HCT116 (cell line): ENCODE data around the gene THBD. TPM values are rescaled to one million over a fixed set of nuclear protein-coding genes. Genes with fewer than 3 reads are reported as not detected.

ENCODE experiments used
- ATAC-seq: fragments of 200-7000 bp; cut with Tn5 transposase; 2 replicates; pipeline ENCODE4 v1.9.1; 2020; ENCODE audit warnings: mild to moderate bottlenecking, moderate library complexity
- BruUV-seq: library from RNA; stranded (reverse); fragments of 400-500 nt; replicated peaks from 2 replicates; lab custom pipeline; 2021; lab: Mats Ljungman, UMichigan
- CTCF ChIA-PET: fragments of 300-600 bp; sonication (Branson Sonifier 250); formaldehyde crosslinking; loops from one replicate; lab custom pipeline; 2021; ENCODE audit warnings: antibody characterized with exemption; lab: Charles Lee
- POLR2A ChIA-PET: fragments of 300-600, 350-600 bp; sonication (Branson Sonifier 250); formaldehyde crosslinking; loops from one replicate; lab custom pipeline; 2021; ENCODE audit warnings: antibody characterized with exemption; lab: Charles Lee
- RAD21 ChIA-PET, 2 experiments: fragments of 300-600 bp; sonication (Branson Sonifier 250); formaldehyde crosslinking; loops; one replicate each; lab custom pipeline; 2023; ENCODE audit warnings: low total read pairs in 2 of 2; ENCODE audit not compliant: uncharacterized antibody in 2 of 2, unreplicated experiment in 2 of 2, low non-redundant PET in 1 of 2; lab: Charles Lee
- DNase-seq: peaks from one replicate; pipeline ENCODE4 v3.0.0-alpha.2; 2010; ENCODE audit warnings: low read depth, low spot score
- H2AFZ ChIP-seq: fragments of 200-600 bp; shearing (Covaris generic), sonication (generic); 2 replicates; pipeline ENCODE4 v1.6.1; 2017; ENCODE audit warnings: low read depth, mixed run types, mixed read lengths, antibody characterized with exemption, low read length; ENCODE audit not compliant: poor library complexity, severe bottlenecking
- H3K27ac ChIP-seq: 2 replicates; pipeline ENCODE4 v1.5.1; 2012; ENCODE audit warnings: low read depth, low read length
- H3K27me3 ChIP-seq: fragments of 200-600 bp; sonication (generic); 2 replicates; pipeline ENCODE4 v1.6.1; 2016; ENCODE audit warnings: mixed run types, low read length, mixed read lengths; ENCODE audit not compliant: insufficient read depth
- H3K36me3 ChIP-seq, 2 experiments: fragments of 200-500 bp in 1 of 2; fragments of 200-600 bp in 1 of 2; sonication (Bioruptor generic) in 1 of 2; sonication (generic) in 1 of 2; 2 replicates each; pipeline versions ENCODE4 v1.5.1 to v1.6.1; 2014 to 2016; ENCODE audit warnings: low read length in 2 of 2, inconsistent platforms in 1 of 2, mixed read lengths in 1 of 2, mixed run types in 1 of 2; ENCODE audit not compliant: insufficient read depth in 2 of 2, control insufficient read depth in 1 of 2
- H3K4me1 ChIP-seq, 2 experiments: fragments of 200-600 bp in 1 of 2; sonication (generic) in 1 of 2; 2 replicates each; pipeline versions ENCODE4 v1.5.1 to v1.6.1; 2012 to 2017; ENCODE audit warnings: low read length in 2 of 2, inconsistent platforms in 1 of 2, mild to moderate bottlenecking in 1 of 2, mixed read lengths in 1 of 2, mixed run types in 1 of 2, moderate library complexity in 1 of 2; ENCODE audit not compliant: insufficient read depth in 2 of 2, control insufficient read depth in 1 of 2
- H3K4me2 ChIP-seq: fragments of 200-600 bp; sonication (generic); 2 replicates; pipeline ENCODE4 v1.6.1; 2017; ENCODE audit warnings: mixed run types, low read length, mixed read lengths
- H3K4me3 ChIP-seq, 2 experiments: fragments of 200-600 bp in 1 of 2; sonication (generic) in 1 of 2; replicated peaks in 1 of 2; 2 replicates each; pipeline ENCODE4 v1.5.1; 2011 to 2016; ENCODE audit warnings: low read length in 2 of 2, control low read depth in 1 of 2, low read depth in 1 of 2, mild to moderate bottlenecking in 1 of 2, mixed read lengths in 1 of 2, mixed run types in 1 of 2
- H3K79me2 ChIP-seq: fragments of 200-600 bp; sonication (generic); 2 replicates; pipeline ENCODE4 v1.6.1; 2017; ENCODE audit warnings: mild to moderate bottlenecking, mixed run types, low read length, moderate library complexity, mixed read lengths; ENCODE audit not compliant: insufficient read depth
- H3K9ac ChIP-seq: fragments of 200-600 bp; sonication (generic); 2 replicates; pipeline ENCODE4 v1.6.1; 2016; ENCODE audit warnings: low read length, mixed read lengths
- H3K9me2 ChIP-seq: fragments of 200-600 bp; sonication (generic), shearing (Covaris generic); 2 replicates; pipeline ENCODE4 v1.6.1; 2017; ENCODE audit warnings: mixed run types, mild to moderate bottlenecking, moderate library complexity; ENCODE audit not compliant: insufficient read depth
- H3K9me3 ChIP-seq, 2 experiments: fragments of 200-500 bp in 1 of 2; fragments of 200-600 bp in 1 of 2; sonication (Bioruptor generic) in 1 of 2; sonication (generic) in 1 of 2; 2 replicates each; pipeline ENCODE4 v1.6.1; 2014 to 2017; ENCODE audit warnings: low read length in 2 of 2, mixed read lengths in 2 of 2, inconsistent platforms in 1 of 2, low read depth in 1 of 2, mild to moderate bottlenecking in 1 of 2, mixed run types in 1 of 2, moderate library complexity in 1 of 2; ENCODE audit not compliant: control insufficient read depth in 1 of 2, insufficient read depth in 1 of 2
- H4K20me1 ChIP-seq: fragments of 200-600 bp; sonication (generic), shearing (Covaris generic); 2 replicates; pipeline ENCODE4 v1.6.1; 2017; ENCODE audit warnings: mixed run types, mild to moderate bottlenecking, moderate library complexity; ENCODE audit not compliant: insufficient read depth
- CBX3 ChIP-seq: IDR thresholded peaks from 2 replicates; pipeline ENCODE4 v1.6.1; 2012; ENCODE audit warnings: low read depth
- ELF1 ChIP-seq: IDR thresholded peaks from 2 replicates; pipeline ENCODE4 v1.6.1; 2012; ENCODE audit warnings: low read depth, borderline replicate concordance
- EZH2phosphoT487 ChIP-seq: fragments of 200-600 bp; IDR thresholded peaks from 2 replicates; pipeline ENCODE4 v1.6.1; 2018; ENCODE audit warnings: antibody characterized with exemption, borderline replicate concordance
- FOSL1 ChIP-seq: IDR thresholded peaks from 2 replicates; pipeline ENCODE4 v1.6.1; 2012; ENCODE audit warnings: low read depth
- POLR2A ChIP-seq: IDR thresholded peaks from 2 replicates; pipeline ENCODE4 v1.7.0; 2011; ENCODE audit warnings: borderline replicate concordance; ENCODE audit not compliant: insufficient read depth, insufficient read length; ENCODE audit errors: extremely low read depth
- POLR2AphosphoS5 ChIP-seq: IDR thresholded peaks from 2 replicates; pipeline ENCODE4 v1.6.1; 2011; ENCODE audit warnings: mild to moderate bottlenecking, low read depth, low read length, moderate library complexity
- RAD21 ChIP-seq: IDR thresholded peaks from 2 replicates; pipeline ENCODE4 v1.6.1; 2012; ENCODE audit warnings: low read depth, mild to moderate bottlenecking
- SIN3A ChIP-seq: IDR thresholded peaks from 2 replicates; pipeline ENCODE4 v1.6.1; 2012; ENCODE audit warnings: low read depth
- SRF ChIP-seq: IDR thresholded peaks from 2 replicates; pipeline ENCODE4 v1.6.1; 2012; ENCODE audit warnings: low read depth
- TCF7L2 ChIP-seq: IDR thresholded peaks from 2 replicates; pipeline ENCODE4 v1.7.0; 2011; ENCODE audit warnings: borderline replicate concordance, inconsistent platforms; ENCODE audit not compliant: insufficient read depth, insufficient read length; ENCODE audit errors: extremely low read depth
- ZNF274 ChIP-seq: fragments of 200-500 bp; sonication (Bioruptor generic); IDR thresholded peaks from 2 replicates; pipeline ENCODE4 v1.6.1; 2014; ENCODE audit warnings: mild to moderate bottlenecking, low read depth, low read length, inconsistent platforms
- intact Hi-C: fragments of 100-400 bp; cut with micrococcal nuclease; formaldehyde crosslinking; loops from 2 replicates; pipeline ENCODE4 v1.10.0; 2022
- total RNA-seq: library from RNA; stranded (reverse); gene quantifications from one replicate; pipeline ENCODE4 v1.2.1, GENCODE V29; 2021; ENCODE audit not compliant: unreplicated experiment
- TF ChIP-seq, protein P1 (sequence below), 3 experiments: fragments of 200-600 bp in 1 of 3; sonication (generic) in 1 of 3; IDR thresholded peaks in 2 of 3; conservative IDR thresholded peaks in 1 of 3; 2 replicates each; pipeline ENCODE4 v1.5.1; 2012 to 2017; ENCODE audit warnings: low read depth in 2 of 3, low read length in 2 of 3, antibody characterized with exemption in 1 of 3, borderline replicate concordance in 1 of 3, control low read depth in 1 of 3, mild to moderate bottlenecking in 1 of 3, mixed read lengths in 1 of 3, mixed run types in 1 of 3, moderate library complexity in 1 of 3; ENCODE audit not compliant: insufficient read depth in 1 of 3
- TF ChIP-seq, protein P2 (sequence below): IDR thresholded peaks from 2 replicates; pipeline ENCODE4 v1.6.1; 2012

THBD gene
- total RNA-seq, 1 experiment from 2014 or later: 0.39 TPM

DNA sequence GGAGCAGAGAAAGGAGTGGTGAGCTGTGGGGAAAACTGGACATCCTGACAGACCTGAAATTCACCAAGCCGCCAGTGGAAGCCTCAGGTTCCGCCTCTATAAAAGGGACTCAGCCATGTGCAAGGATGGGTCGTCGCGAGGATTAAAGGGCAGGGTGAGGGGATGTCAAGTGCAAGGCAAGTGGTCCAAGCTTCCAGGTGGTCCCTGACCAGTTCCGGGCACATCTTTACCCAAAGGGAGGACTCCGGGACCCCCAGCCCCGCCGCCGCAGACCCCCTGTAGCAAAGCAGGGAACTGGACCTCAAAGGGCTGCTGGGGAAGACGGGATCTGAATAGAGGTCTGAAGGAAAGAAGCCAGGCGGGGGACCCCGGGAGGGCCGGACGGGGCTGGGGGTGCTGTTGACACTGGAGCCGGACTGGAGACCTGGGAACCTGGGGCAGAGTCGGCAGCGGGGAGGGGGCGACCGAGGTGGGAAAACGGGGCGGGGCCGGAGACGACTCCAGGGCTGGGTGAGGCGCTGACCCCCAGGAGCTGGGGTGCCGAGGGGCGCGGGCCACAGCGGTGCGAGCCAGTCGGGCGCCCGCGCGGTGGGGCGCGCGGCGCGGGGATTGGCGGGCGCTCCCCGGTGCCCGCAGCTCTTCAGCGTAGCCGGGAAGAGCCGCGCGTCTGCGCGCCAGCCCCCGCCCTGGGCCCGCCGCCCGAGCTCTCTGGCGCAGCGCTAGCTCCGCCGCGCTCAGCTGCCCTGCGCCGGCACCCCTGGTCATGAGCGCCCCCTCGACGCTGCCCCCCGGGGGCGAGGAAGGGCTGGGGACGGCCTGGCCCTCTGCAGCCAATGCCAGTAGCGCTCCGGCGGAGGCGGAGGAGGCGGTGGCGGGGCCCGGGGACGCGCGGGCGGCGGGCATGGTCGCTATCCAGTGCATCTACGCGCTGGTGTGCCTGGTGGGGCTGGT, 14.5 kb downstream of the THBD start, which contains the start of gene SSTR4:
TSS of gene SSTR4 (plus strand) at position 592 of the 951 bp plus-strand sequence. CDS start at position 764, 172 bp downstream.
- no peak within 1 kb of the TSS for H3K4me3 ChIP-seq
- H3K27ac ChIP-seq: no peak within 1 kb of the TSS
- H3K4me1 ChIP-seq: no peaks in the 10 kb centered on the region
- POLR2A ChIA-PET: no interaction called here
- no peak for DNase-seq
- H3K4me2 ChIP-seq: no peak within 1 kb of the TSS
- H3K79me2 ChIP-seq: no peaks in the 10 kb centered on the region
- TF ChIP-seq POLR2A (no peak), SIN3A (no peak), ELF1 (no peak), POLR2AphosphoS5 (no peak), SRF (no peak), TCF7L2 (no peak), CBX3 (no peak), RAD21 (no peak), ZNF274 (no peak), EZH2phosphoT487 (no peak), FOSL1 (no peak)
- TF ChIP-seq, protein P1, sequence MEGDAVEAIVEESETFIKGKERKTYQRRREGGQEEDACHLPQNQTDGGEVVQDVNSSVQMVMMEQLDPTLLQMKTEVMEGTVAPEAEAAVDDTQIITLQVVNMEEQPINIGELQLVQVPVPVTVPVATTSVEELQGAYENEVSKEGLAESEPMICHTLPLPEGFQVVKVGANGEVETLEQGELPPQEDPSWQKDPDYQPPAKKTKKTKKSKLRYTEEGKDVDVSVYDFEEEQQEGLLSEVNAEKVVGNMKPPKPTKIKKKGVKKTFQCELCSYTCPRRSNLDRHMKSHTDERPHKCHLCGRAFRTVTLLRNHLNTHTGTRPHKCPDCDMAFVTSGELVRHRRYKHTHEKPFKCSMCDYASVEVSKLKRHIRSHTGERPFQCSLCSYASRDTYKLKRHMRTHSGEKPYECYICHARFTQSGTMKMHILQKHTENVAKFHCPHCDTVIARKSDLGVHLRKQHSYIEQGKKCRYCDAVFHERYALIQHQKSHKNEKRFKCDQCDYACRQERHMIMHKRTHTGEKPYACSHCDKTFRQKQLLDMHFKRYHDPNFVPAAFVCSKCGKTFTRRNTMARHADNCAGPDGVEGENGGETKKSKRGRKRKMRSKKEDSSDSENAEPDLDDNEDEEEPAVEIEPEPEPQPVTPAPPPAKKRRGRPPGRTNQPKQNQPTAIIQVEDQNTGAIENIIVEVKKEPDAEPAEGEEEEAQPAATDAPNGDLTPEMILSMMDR (IDR thresholded peaks at IDR 0.05 in 2 of 3, conservative IDR thresholded peaks at IDR 0.05 in 1 of 3; ENCODE audit: borderline replicate concordance in 1 of 3, insufficient read depth in 1 of 3, low read depth in 2 of 3, low read length in 2 of 3): no peak
- TF ChIP-seq, protein P2, sequence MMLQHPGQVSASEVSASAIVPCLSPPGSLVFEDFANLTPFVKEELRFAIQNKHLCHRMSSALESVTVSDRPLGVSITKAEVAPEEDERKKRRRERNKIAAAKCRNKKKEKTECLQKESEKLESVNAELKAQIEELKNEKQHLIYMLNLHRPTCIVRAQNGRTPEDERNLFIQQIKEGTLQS: no peak
- TF ChIP-seq, all 23 proteins: peak for 0
- ATAC-seq: no peak
- no peaks in the 10 kb centered on the region for H3K36me3 ChIP-seq
- ChIA-PET RAD21 (no interaction called here), CTCF (no interaction called here)
- H3K9me3 ChIP-seq: no peaks in the 10 kb centered on the region
- H3K27me3 ChIP-seq: peaks cover 27% of the 10 kb centered on the region; the same call in 1 of the 2 replicates
- H3K9me2 ChIP-seq: no peaks in the 10 kb centered on the region
- no peak within 1 kb of the TSS for H3K9ac ChIP-seq
- intact Hi-C loops: no loop called here
- H4K20me1 ChIP-seq: no peaks in the 10 kb centered on the region
- no TSS peak for BruUV-seq
- no peak within 1 kb of the TSS for H2AFZ ChIP-seq
